H1 (cell line): ENCODE measurements around the gene UBR3.

Experiments
- ATF2 ChIP-seq: IDR thresholded peaks from 2 replicates; pipeline ENCODE4 v1.6.1; 2012; ENCODE audit warnings: low read length, inconsistent platforms
- ATF3 ChIP-seq: IDR thresholded peaks from 2 replicates; pipeline ENCODE4 v1.6.1; 2011; ENCODE audit warnings: low read depth, mild to moderate bottlenecking, low read length; ENCODE audit not compliant: insufficient read depth
- BRCA1 ChIP-seq: IDR thresholded peaks from 2 replicates; pipeline ENCODE4 v1.6.1; 2012; ENCODE audit warnings: low read depth, low read length, improper control_type of control experiment
- CTCF ChIP-seq, 3 experiments: IDR thresholded peaks; 1 replicate in 2 of 3; 2 replicates in 1 of 3; pipeline versions ENCODE4 v1.5.1 to v1.6.1; 2011; ENCODE audit warnings: low read length in 3 of 3, mild to moderate bottlenecking in 3 of 3, inconsistent platforms in 2 of 3, low read depth in 1 of 3, moderate library complexity in 1 of 3; ENCODE audit not compliant: insufficient read depth in 1 of 3; ENCODE audit errors: control extremely low read depth in 1 of 3
- EZH2 ChIP-seq: fragments of 200-600 bp; sonication (generic); IDR thresholded peaks from 2 replicates; pipeline ENCODE4 v1.7.1; 2012; ENCODE audit warnings: low read depth, mild to moderate bottlenecking, moderate library complexity, low read length, inconsistent platforms; ENCODE audit not compliant: severe bottlenecking
- GABPA ChIP-seq: IDR thresholded peaks from 2 replicates; pipeline ENCODE4 v1.6.1; 2011; ENCODE audit warnings: mild to moderate bottlenecking, low read length, moderate library complexity, borderline replicate concordance; ENCODE audit not compliant: insufficient read depth
- JUN ChIP-seq: IDR thresholded peaks from 2 replicates; pipeline ENCODE4 v1.6.1; 2011; ENCODE audit warnings: low read depth, mild to moderate bottlenecking, improper control_type of control experiment, low read length
- JUND ChIP-seq: IDR thresholded peaks from 2 replicates; pipeline ENCODE4 v1.6.1; 2011; ENCODE audit warnings: mild to moderate bottlenecking, improper control_type of control experiment, low read length
- MAX ChIP-seq: IDR thresholded peaks from 2 replicates; pipeline ENCODE4 v1.6.1; 2012; ENCODE audit warnings: inconsistent platforms
- NRF1 ChIP-seq: IDR thresholded peaks from 2 replicates; pipeline ENCODE4 v1.6.1; 2011; ENCODE audit warnings: mild to moderate bottlenecking, low read depth, low read length, improper control_type of control experiment
- POLR2A ChIP-seq, 2 experiments: IDR thresholded peaks; 1 replicate in 1 of 2; 2 replicates in 1 of 2; pipeline ENCODE4 v1.6.1; 2011; ENCODE audit warnings: low read depth in 2 of 2, low read length in 2 of 2, mild to moderate bottlenecking in 2 of 2; ENCODE audit errors: control extremely low read depth in 1 of 2
- SIN3A ChIP-seq, 2 experiments: IDR thresholded peaks in 1 of 2; conservative IDR thresholded peaks in 1 of 2; 2 replicates each; pipeline ENCODE4 v1.6.1; 2011 to 2012; ENCODE audit warnings: low read length in 2 of 2, improper control_type of control experiment in 1 of 2, low read depth in 1 of 2, mild to moderate bottlenecking in 1 of 2
- TAF7 ChIP-seq: optimal IDR thresholded peaks from 2 replicates; pipeline ENCODE3; 2011; ENCODE audit warnings: low read depth, mild to moderate bottlenecking, inconsistent platforms, low read length, moderate library complexity, borderline replicate concordance

GRCh38 chr2:169828141-169828811 lies 1.0 kb downstream of the UBR3 start:
- TF ChIP-seq JUN, result no peak
- no peak for TF ChIP-seq ATF3
- TF ChIP-seq JUND, result no peak
- TF ChIP-seq GABPA, result no peak
- no peak for TF ChIP-seq POLR2A (IDR thresholded peaks at IDR 0.05; ENCODE audit: control extremely low read depth in 1 of 2, low read depth in 2 of 2, low read length in 2 of 2)
- no peak for TF ChIP-seq CTCF (IDR thresholded peaks at IDR 0.05; ENCODE audit: control extremely low read depth in 1 of 3, insufficient read depth in 1 of 3, low read depth in 1 of 3, low read length in 3 of 3)
- no peak for TF ChIP-seq BRCA1
- no peak for TF ChIP-seq EZH2
- peak; percentile 56 to 78; a peak in 2 of 4 replicates for TF ChIP-seq SIN3A (conservative IDR thresholded peaks at IDR 0.05 in 1 of 2, IDR thresholded peaks at IDR 0.05 in 1 of 2; ENCODE audit: low read depth in 1 of 2, low read length in 2 of 2)
- no peak for TF ChIP-seq TAF7
- TF ChIP-seq NRF1, result no peak
- TF ChIP-seq MAX, result no peak; the same call in 1 of the 2 replicates
- no peak for TF ChIP-seq ATF2
